HEK293T (cell line): Measurements from ENCODE around the gene NTMT1.

Experiments
- CTCF ChIA-PET: fragments of 350-600 bp; formaldehyde crosslinking; extraction: SDS; loops from one replicate; lab custom pipeline; 2021; ENCODE audit warnings: antibody characterized with exemption, inconsistent platforms; lab: Yijun Ruan, JAX
- POLR2A ChIA-PET: fragments of 350-600 bp; formaldehyde crosslinking; extraction: SDS; loops from one replicate; lab custom pipeline; 2020; ENCODE audit warnings: antibody characterized with exemption, inconsistent platforms; lab: Yijun Ruan, JAX
- DNase-seq: peaks from one replicate; pipeline ENCODE4 v3.0.0; 2012; ENCODE audit warnings: mixed read lengths; ENCODE audit errors: extremely low spot score
- ARNT ChIP-seq: fragments of 450-650 bp; IDR thresholded peaks from 2 replicates; pipeline ENCODE4 v1.6.1; 2017; ENCODE audit warnings: mild to moderate bottlenecking
- BHLHE40 ChIP-seq: fragments of 450-650 bp; IDR thresholded peaks from 2 replicates; pipeline ENCODE4 v1.6.1; 2016; ENCODE audit warnings: mild to moderate bottlenecking, moderate library complexity, borderline replicate concordance
- CTBP1 ChIP-seq: fragments of 450-650 bp; IDR thresholded peaks from 2 replicates; pipeline ENCODE4 v1.6.1; 2016; ENCODE audit warnings: borderline replicate concordance
- ELF4 ChIP-seq: fragments of 450-650 bp; IDR thresholded peaks from 2 replicates; pipeline ENCODE4 v1.6.1; 2017; ENCODE audit warnings: antibody characterized with exemption
- FOXA1 ChIP-seq: fragments of 450-650 bp; IDR thresholded peaks from 2 replicates; pipeline ENCODE4 v1.6.1; 2016; ENCODE audit warnings: mild to moderate bottlenecking
- FOXK2 ChIP-seq: fragments of 450-650 bp; IDR thresholded peaks from 2 replicates; pipeline ENCODE4 v1.6.1; 2016; ENCODE audit warnings: mild to moderate bottlenecking
- FOXM1 ChIP-seq: fragments of 450-650 bp; IDR thresholded peaks from 2 replicates; pipeline ENCODE4 v1.6.1; 2017; ENCODE audit warnings: mild to moderate bottlenecking, borderline replicate concordance
- HDGF ChIP-seq: fragments of 450-650 bp; IDR thresholded peaks from 2 replicates; pipeline ENCODE4 v1.6.1; 2017; ENCODE audit warnings: antibody characterized with exemption, borderline replicate concordance
- L3MBTL2 ChIP-seq: fragments of 450-650 bp; conservative IDR thresholded peaks from 2 replicates; pipeline ENCODE4 v1.6.1; 2016; ENCODE audit warnings: mild to moderate bottlenecking
- LEF1 ChIP-seq: fragments of 450-650 bp; IDR thresholded peaks from 2 replicates; pipeline ENCODE4 v1.6.1; 2017; ENCODE audit warnings: mild to moderate bottlenecking, borderline replicate concordance
- NFRKB ChIP-seq: fragments of 450-650 bp; IDR thresholded peaks from 2 replicates; pipeline ENCODE4 v1.6.1; 2016; ENCODE audit warnings: mild to moderate bottlenecking, moderate library complexity
- SP1 ChIP-seq: fragments of 450-650 bp; IDR thresholded peaks from 2 replicates; pipeline ENCODE4 v1.6.1; 2017
- SUZ12 ChIP-seq: fragments of 450-650 bp; IDR thresholded peaks from 2 replicates; pipeline ENCODE4 v1.6.1; 2016; ENCODE audit warnings: mild to moderate bottlenecking
- TARDBP ChIP-seq: fragments of 450-650 bp; IDR thresholded peaks from 2 replicates; pipeline ENCODE4 v1.6.1; 2016
- ZNF384 ChIP-seq: fragments of 450-650 bp; IDR thresholded peaks from 2 replicates; pipeline ENCODE4 v1.6.1; 2016
- TF ChIP-seq, protein P1 (sequence below): fragments of 450-650 bp; IDR thresholded peaks from 2 replicates; pipeline ENCODE4 v1.6.1; 2016

NTMT1 gene

GRCh38 chr9:129648092-129648763 is 22.3 kb downstream of the NTMT1 start:
- TF ChIP-seq ARNT (no peak), FOXA1 (no peak), ELF4 (no peak), BHLHE40 (no peak), TARDBP (no peak), HDGF (no peak), NFRKB (no peak), FOXM1 (no peak)
- DNase-seq: no peak
- CTCF ChIA-PET: no interaction called here
- POLR2A ChIA-PET: no interaction called here

DNA sequence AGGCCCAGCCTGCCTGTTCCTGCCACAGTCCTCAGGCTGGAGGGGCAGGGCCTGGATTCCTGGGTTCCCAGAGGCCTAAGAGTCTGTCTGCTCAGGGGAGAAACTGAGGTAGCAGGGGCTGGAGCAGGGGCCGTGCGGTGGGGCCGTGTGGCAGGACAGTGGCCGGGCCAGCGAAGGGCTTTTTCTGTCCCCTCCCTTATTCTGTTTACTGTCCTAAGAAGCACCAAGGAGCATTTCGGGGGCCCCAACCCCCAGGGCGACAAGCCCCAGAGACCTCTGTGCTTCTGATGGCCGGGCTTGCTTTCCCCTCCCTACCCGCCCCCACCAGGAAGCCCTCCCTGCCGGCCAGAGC is 22.8 kb downstream of the NTMT1 start:
- TF ChIP-seq FOXK2 (no peak), SUZ12 (no peak), FOXM1 (no peak), LEF1 (no peak)
- no peak for DNase-seq
- ChIA-PET POLR2A (no interaction called here), CTCF (no interaction called here)

DNA sequence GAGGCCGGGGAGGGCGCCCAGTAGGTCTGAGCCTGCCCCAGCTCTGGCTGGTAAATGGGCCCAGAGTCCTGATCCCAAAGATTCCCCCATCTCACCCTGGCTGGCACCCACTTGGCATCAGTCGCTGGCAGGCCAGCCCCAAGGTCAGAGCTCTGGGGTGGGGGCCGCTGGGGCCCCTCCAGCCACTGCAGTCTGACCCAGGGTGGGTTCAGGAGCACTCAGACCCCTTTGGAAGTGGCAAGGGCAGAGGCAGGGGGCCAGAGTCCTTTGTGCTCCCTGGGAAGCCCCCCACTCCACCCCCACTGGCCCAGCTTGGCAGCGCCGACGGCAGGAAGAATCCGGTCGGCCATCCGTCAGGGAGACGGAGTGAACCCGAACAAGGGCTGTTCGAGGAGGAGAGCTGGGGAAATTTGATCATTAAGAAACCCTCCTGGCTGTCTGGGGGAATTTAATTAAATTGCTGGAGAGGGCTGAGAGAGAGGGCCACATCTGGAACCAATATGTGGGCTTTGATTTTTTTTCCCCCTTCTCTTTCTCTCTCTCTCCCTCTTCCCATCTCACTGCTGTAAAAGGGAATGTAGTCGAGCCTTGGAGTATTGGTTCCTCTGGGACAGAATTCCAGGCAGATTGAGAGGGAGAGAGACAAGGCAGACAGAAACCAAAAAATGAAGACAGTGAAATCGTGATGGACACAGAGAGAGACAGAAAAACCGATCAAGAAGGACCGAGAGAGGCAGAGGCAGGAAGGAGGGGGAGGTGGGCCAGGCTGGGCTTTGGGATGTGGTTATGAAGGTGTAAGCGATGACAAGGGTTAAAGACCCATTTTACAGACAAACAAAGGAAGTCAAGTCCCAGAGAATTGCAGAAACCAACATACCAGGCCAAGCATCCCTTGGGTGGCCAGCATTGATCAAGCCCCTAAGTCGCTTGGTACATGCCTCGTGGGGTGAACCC is 24.0 kb downstream of the NTMT1 start:
- POLR2A ChIA-PET: interaction anchor here (0.6 kb wide), 1 partner anchor 48 kb away, joined by 3 read pairs; no protein-coding TSS in a partner anchor

DNA sequence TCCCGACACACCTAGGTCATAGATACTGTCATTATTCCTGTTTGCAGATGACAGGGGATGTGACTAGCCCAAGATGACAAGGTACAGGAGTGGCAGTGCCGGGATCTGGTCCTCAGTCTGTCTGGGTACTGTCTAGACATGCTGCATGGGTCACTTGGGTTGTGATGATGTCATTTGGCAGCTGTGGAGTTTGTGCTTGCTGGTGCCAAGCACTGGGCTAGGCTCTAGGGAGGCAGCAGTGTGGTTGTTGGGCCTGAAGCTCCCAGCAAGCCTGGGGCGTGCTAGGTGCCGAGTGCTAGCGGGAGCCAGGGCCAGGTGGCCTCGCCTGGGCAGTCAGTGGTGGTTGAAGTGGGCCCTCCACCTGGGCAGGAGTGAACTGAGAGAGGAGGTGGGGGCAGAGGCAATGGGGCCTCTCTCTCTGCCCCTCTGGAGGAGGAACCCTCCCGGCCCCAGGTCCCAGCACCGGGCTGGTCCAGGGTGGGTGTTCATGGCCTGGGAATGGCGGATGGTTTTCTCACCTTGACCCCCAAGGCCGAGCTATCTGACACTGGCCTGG is 24.8 kb downstream of the NTMT1 start:
- TF ChIP-seq SUZ12: no peak
- no peak for TF ChIP-seq BHLHE40
- no peak for TF ChIP-seq SP1
- TF ChIP-seq, protein P1, sequence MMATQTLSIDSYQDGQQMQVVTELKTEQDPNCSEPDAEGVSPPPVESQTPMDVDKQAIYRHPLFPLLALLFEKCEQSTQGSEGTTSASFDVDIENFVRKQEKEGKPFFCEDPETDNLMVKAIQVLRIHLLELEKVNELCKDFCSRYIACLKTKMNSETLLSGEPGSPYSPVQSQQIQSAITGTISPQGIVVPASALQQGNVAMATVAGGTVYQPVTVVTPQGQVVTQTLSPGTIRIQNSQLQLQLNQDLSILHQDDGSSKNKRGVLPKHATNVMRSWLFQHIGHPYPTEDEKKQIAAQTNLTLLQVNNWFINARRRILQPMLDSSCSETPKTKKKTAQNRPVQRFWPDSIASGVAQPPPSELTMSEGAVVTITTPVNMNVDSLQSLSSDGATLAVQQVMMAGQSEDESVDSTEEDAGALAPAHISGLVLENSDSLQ: no peak
- no peak for TF ChIP-seq ELF4
- no peak for TF ChIP-seq L3MBTL2
- TF ChIP-seq ZNF384: no peak
- TF ChIP-seq ARNT: no peak
- no peak for TF ChIP-seq FOXM1
- no peak for TF ChIP-seq LEF1
- TF ChIP-seq NFRKB: no peak
- TF ChIP-seq CTBP1: no peak
- TF ChIP-seq FOXK2: no peak
- no peak for TF ChIP-seq FOXA1
- TF ChIP-seq HDGF: no peak
- CTCF ChIA-PET: interaction anchor here (1.2 kb wide), 1 partner anchor 8 kb away, joined by 5 read pairs; the partner anchor contains the start of gene ASB6
- POLR2A ChIA-PET: no interaction called here
- DNase-seq: no peak

More for the DNA sequence above, 24.0 kb downstream of the NTMT1 start:
- DNase-seq: no peak
- no peak for TF ChIP-seq FOXA1
- no peak for TF ChIP-seq SP1
- no peak for TF ChIP-seq HDGF
- TF ChIP-seq ZNF384: no peak
- TF ChIP-seq FOXK2: no peak
- TF ChIP-seq L3MBTL2: no peak
- no peak for TF ChIP-seq BHLHE40
- no peak for TF ChIP-seq NFRKB
- no peak for TF ChIP-seq CTBP1
- TF ChIP-seq, protein P1: no peak
- TF ChIP-seq SUZ12: no peak
- TF ChIP-seq FOXM1: no peak
- TF ChIP-seq ARNT: no peak
- CTCF ChIA-PET: no interaction called here

DNA sequence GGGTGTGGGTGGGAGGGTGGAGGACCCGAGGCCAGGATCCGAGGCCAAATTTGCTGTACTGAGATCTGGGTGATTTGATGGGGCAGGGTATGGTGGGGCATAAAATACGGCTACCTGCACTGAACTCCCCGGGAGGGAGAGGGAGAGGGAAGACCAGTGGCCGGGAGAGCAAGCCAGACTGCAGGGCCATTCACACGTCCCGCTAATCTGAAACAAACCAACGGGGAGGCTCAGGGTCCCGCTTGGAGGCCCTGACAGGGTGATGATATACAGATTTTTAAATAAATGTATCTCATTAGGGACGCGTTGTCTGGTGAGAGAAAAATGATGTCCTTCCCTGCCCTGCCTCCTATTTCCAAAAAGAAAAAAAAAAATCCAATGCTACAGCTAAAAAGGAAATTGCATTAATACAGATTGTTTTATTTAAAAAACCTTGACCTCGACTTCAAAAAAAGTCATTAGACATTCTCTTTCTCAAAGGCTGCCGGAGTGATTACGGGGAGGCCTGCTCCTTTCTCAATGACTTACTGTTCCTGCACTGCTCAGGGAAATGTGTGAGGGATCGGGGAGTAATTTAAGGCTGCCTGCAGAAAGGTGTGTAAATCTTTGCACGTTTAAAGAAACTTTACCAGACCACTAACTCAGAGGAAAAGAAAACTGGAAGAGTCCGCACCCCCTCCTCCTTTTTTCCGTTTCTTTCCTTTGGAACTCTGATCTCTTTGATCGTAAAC is 28.0 kb downstream of the NTMT1 start:
- ChIA-PET CTCF (no interaction called here), POLR2A (no interaction called here)
- TF ChIP-seq FOXK2 (no peak), BHLHE40 (no peak), FOXA1 (no peak), SP1 (no peak), NFRKB (no peak), ZNF384 (no peak), FOXM1 (no peak), ARNT (no peak), SUZ12 (no peak), TARDBP (no peak)
- TF ChIP-seq, protein P1: no peak
- DNase-seq: no peak
